ENCODE measurements around the gene EML4.

DNA sequence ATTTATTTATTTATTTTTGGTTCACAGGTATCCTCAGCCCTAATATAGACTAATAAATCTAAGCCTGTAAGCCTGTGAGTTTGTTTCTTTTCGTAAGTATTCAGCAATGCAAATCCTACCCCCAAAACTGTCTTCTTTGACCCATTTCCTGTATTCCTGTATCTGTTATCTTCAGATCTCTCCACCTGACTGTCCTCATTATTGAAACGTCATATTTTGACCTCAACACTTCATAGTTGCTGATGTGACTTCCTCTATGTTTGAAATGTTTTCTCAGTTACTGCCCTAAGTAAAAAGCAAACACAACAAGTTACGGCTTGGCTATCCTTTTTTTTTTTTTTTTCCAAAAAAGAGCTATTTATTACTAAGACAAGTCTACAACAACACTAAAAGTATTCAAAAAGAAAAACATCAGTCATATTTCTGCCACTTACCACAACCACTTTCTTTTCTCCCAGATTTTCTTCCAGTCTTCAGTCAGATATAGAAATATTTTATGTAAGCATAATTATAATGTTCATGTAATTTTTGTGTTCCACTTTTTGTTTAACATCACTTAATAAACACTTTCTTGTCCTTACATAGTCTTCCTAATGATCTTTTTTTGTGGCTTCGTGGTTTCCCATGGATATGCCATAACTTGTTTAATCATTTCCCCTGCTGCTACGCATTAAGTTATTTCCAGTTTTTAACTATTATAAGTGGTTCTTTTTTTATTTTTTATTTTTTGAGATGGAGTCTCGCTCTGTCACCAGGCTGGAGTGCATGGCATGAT is 45.0 kb upstream of the EML4 start:
- peak; percentile 75 for TF ChIP-seq GATA2 (IDR thresholded peaks at IDR 0.05; ENCODE audit: low read depth, low read length)
- peak; percentile 77 for TF ChIP-seq GATA3 (IDR thresholded peaks at IDR 0.05; ENCODE audit: low read depth, low read length)

Measured in SH-SY5Y (cell line).